Upper lobe of left lung (tissue), 4 donors: ENCODE measurements around the gene PKNOX2.

Experiments
- CTCF ChIP-seq, 6 experiments: fragments of 450-650 bp in 4 of 6; fragments of 200-600 bp in 2 of 6; sonication (generic) in 2 of 6; IDR thresholded peaks; one replicate each; pipeline ENCODE4 v1.5.1; 2016 to 2019; ENCODE audit warnings: antibody characterized with exemption in 6 of 6
- EP300 ChIP-seq, 4 donors: sonication (generic); formaldehyde crosslinking; IDR thresholded peaks; one replicate each; pipeline ENCODE4 v1.5.1; 2017; ENCODE audit warnings: antibody characterized with exemption in 4 of 4, control low read depth in 2 of 4
- POLR2A ChIP-seq, 4 donors: fragments of 450-650 bp; IDR thresholded peaks; one replicate each; pipeline ENCODE4 v1.5.1; 2016 to 2017; ENCODE audit warnings: antibody characterized with exemption in 4 of 4, mild to moderate bottlenecking in 2 of 4
- POLR2AphosphoS5 ChIP-seq, 2 donors: sonication (generic); formaldehyde crosslinking; IDR thresholded peaks; one replicate each; pipeline ENCODE4 v1.5.1; 2017; ENCODE audit warnings: antibody characterized with exemption in 2 of 2

- peak; percentile 14 to 49 (median 36) for TF ChIP-seq CTCF (IDR thresholded peaks at IDR 0.05)
- no peak for TF ChIP-seq POLR2AphosphoS5 (IDR thresholded peaks at IDR 0.05)
- TF ChIP-seq EP300 (IDR thresholded peaks at IDR 0.05) = no peak
- no peak for TF ChIP-seq POLR2A (IDR thresholded peaks at IDR 0.05)
Observed at GRCh38 chr11:125429174-125429707, 264.7 kb downstream of the PKNOX2 start.
